ENCODE data around the gene NDUFS7. TPM values are rescaled to one million over a fixed set of nuclear protein-coding genes. Genes with fewer than 3 reads are reported as not detected.

Gene NDUFS7
- total RNA-seq, 6 donors from 2014 or later = 38.8 to 121 (median 100) TPM

DNA sequence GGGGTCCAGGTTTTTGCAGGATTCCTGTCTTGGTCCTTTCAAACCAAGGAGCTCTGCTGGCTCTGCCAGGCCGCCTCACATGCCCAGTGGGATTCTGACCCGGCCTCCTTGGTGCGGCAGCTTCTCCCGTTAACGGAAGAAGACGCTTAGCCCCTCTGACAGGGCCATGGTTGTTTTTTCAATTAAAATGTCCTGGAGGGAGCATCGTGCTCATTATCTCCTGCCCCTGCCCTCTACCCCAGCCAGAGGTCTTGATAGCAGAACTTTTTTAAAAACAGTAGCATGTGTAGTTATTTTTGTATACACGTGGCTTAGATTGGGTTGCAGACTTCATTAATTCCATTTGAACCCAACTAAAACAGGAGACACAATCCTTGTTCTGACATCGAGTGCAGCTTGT, 43.0 kb downstream of the NDUFS7 start:
- TF ChIP-seq, protein P1, sequence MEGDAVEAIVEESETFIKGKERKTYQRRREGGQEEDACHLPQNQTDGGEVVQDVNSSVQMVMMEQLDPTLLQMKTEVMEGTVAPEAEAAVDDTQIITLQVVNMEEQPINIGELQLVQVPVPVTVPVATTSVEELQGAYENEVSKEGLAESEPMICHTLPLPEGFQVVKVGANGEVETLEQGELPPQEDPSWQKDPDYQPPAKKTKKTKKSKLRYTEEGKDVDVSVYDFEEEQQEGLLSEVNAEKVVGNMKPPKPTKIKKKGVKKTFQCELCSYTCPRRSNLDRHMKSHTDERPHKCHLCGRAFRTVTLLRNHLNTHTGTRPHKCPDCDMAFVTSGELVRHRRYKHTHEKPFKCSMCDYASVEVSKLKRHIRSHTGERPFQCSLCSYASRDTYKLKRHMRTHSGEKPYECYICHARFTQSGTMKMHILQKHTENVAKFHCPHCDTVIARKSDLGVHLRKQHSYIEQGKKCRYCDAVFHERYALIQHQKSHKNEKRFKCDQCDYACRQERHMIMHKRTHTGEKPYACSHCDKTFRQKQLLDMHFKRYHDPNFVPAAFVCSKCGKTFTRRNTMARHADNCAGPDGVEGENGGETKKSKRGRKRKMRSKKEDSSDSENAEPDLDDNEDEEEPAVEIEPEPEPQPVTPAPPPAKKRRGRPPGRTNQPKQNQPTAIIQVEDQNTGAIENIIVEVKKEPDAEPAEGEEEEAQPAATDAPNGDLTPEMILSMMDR (IDR thresholded peaks at IDR 0.05) = no peak
- TF ChIP-seq POLR2A (IDR thresholded peaks at IDR 0.05) = no peak
- TF ChIP-seq POLR2AphosphoS5 (IDR thresholded peaks at IDR 0.05) = no peak
- no peaks in the 10 kb centered on the region for H3K27me3 ChIP-seq
- H3K36me3 ChIP-seq = peaks cover 39 to 93% (median 82%) of the 10 kb centered on the region in 4 donors
- H3K27ac ChIP-seq = no peak overlapping the region
- H3K9me3 ChIP-seq = no peaks in the 10 kb centered on the region
- no peak for ATAC-seq (ENCODE audit: low FRiP score in 2 of 2)
- 89 to 94% methylated on average over 9 of the region's 9 CpGs for WGBS, 2 donors
- DNase-seq = no peak
- no peak overlapping the region for H3K4me3 ChIP-seq
- no peaks in the 10 kb centered on the region for H3K4me1 ChIP-seq

GRCh38 chr19:1427221-1427920, 43.7 kb downstream of the NDUFS7 start:
- Histone ChIP-seq H3K27me3 (no peaks in the 10 kb centered on the region), H3K27ac (no peak overlapping the region), H3K9me3 (no peaks in the 10 kb centered on the region), H3K4me1 (no peaks in the 10 kb centered on the region), H3K36me3 (peaks cover 38 to 93% (median 82%) of the 10 kb centered on the region in 4 donors), H3K4me3 (no peak overlapping the region)
- DNase-seq (peak in 1 of 2 donors; percentile 77), ATAC-seq (ENCODE audit: low FRiP score in 2 of 2) (no peak)
- TF ChIP-seq POLR2AphosphoS5 (IDR thresholded peaks at IDR 0.05) (no peak), EP300 (IDR thresholded peaks at IDR 0.05) (no peak)
- 91 to 92% methylated on average over 17 to 27 of the region's 27 CpGs for WGBS, 2 donors

DNA sequence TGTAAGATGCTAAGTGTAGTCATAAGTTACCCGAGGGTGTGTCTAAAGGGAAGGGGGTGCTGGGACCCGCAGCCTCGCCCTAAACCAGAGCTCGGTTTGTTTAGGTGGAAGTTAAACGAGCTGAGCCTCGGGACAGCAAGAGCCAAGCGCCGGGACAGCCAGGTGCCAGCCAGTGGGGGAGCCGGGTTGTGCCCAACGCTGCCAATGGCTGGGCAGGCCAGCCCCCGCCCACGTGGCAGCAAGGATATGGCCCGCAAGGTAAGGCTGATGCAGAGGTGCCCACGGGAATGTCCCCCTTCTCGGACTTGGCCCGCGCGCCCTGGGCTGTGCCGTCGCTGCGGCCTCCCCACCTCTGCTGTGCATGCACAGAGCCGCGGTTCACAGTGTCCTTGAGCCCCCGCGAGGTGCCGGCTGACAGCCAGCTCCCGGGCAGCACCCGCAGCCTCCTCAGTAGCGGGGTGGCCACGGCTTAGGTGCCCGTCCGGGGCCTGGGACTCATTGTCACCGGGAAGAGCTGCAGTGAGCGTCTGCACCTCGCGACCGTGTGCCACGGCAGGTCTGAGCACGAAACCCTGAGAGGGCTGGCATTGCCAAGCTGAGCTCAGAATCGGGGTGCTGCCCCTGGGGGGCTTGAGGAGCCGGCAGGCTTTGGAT, 45.2 kb downstream of the NDUFS7 start:
- TF ChIP-seq EP300 (IDR thresholded peaks at IDR 0.05) (no peak), POLR2AphosphoS5 (IDR thresholded peaks at IDR 0.05) (no peak), POLR2A (IDR thresholded peaks at IDR 0.05) (no peak)
- TF ChIP-seq, protein P1 (IDR thresholded peaks at IDR 0.05) = no peak
- Histone ChIP-seq H3K4me1 (no peaks in the 10 kb centered on the region), H3K9me3 (no peaks in the 10 kb centered on the region), H3K27ac (peak overlapping the region in 1 of 4 donors; percentile 30), H3K36me3 (peaks cover 39 to 93% (median 82%) of the 10 kb centered on the region in 4 donors), H3K4me3 (no peak overlapping the region), H3K27me3 (no peaks in the 10 kb centered on the region)
- DNase-seq (peak in 1 of 2 donors; percentile 77), ATAC-seq (ENCODE audit: low FRiP score in 2 of 2) (no peak)
- 85 to 93% methylated on average over 13 to 31 of the region's 41 CpGs for WGBS, 2 donors

GRCh38 chr19:1429750-1430149, 46.0 kb downstream of the NDUFS7 start:
- ATAC-seq (ENCODE audit: low FRiP score in 2 of 2) (no peak), DNase-seq (peak in 1 of 2 donors; percentile 46)
- TF ChIP-seq POLR2A (IDR thresholded peaks at IDR 0.05) (no peak), EP300 (IDR thresholded peaks at IDR 0.05) (no peak), POLR2AphosphoS5 (IDR thresholded peaks at IDR 0.05) (no peak)
- TF ChIP-seq, protein P1 (IDR thresholded peaks at IDR 0.05) = no peak
- 87 to 89% methylated on average over 3 to 14 of the region's 14 CpGs for WGBS, 2 donors
- Histone ChIP-seq H3K27ac (no peak overlapping the region), H3K4me3 (no peak overlapping the region), H3K4me1 (no peaks in the 10 kb centered on the region), H3K36me3 (peaks cover 43 to 93% (median 83%) of the 10 kb centered on the region in 4 donors), H3K9me3 (no peaks in the 10 kb centered on the region), H3K27me3 (no peaks in the 10 kb centered on the region)

DNA sequence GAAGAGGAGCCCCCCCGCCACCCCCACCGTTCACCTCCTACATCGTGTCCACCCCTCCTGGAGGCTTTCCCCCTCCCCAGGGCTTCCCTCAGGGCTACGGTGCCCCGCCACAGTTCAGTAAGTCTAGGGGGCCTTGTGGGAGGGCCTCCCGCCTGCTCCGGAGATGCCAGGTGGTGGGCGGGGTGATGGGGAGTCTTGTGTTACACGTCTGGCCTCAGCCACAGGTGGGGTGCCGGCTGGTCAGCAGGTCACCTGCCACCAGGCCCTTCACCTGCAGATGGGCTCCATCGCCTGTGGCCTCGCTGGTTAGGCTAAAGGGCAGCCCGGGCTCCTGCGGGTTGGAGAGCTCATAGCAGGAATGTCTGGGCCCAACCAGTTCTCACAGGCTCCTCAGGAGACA, 46.5 kb downstream of the NDUFS7 start:
- Histone ChIP-seq H3K27me3 (no peaks in the 10 kb centered on the region), H3K9me3 (no peaks in the 10 kb centered on the region), H3K4me1 (no peaks in the 10 kb centered on the region), H3K4me3 (no peak overlapping the region), H3K27ac (no peak overlapping the region), H3K36me3 (peaks cover 38 to 93% (median 81%) of the 10 kb centered on the region in 4 donors)
- no peak for TF ChIP-seq POLR2A (IDR thresholded peaks at IDR 0.05)
- TF ChIP-seq, protein P1 (IDR thresholded peaks at IDR 0.05) = no peak
- TF ChIP-seq POLR2AphosphoS5 (IDR thresholded peaks at IDR 0.05) = no peak
- ATAC-seq (ENCODE audit: low FRiP score in 2 of 2) (no peak), DNase-seq (peak in 1 of 2 donors; percentile 74)
- 86 to 93% methylated on average over 5 to 14 of the region's 14 CpGs for WGBS, 2 donors
